ENCODE measurements around the gene PSMD2. TPM values are rescaled to one million over a fixed set of nuclear protein-coding genes. Genes with fewer than 3 reads are reported as not detected.
"Not testable (repeated sequence)": the region's sequence is repeated elsewhere in the genome, so short reads cannot be mapped to it uniquely, and the experiment has no call there.

The PSMD2 gene
- total RNA-seq, 1 donor from 2014 or later = 255 TPM

DNA sequence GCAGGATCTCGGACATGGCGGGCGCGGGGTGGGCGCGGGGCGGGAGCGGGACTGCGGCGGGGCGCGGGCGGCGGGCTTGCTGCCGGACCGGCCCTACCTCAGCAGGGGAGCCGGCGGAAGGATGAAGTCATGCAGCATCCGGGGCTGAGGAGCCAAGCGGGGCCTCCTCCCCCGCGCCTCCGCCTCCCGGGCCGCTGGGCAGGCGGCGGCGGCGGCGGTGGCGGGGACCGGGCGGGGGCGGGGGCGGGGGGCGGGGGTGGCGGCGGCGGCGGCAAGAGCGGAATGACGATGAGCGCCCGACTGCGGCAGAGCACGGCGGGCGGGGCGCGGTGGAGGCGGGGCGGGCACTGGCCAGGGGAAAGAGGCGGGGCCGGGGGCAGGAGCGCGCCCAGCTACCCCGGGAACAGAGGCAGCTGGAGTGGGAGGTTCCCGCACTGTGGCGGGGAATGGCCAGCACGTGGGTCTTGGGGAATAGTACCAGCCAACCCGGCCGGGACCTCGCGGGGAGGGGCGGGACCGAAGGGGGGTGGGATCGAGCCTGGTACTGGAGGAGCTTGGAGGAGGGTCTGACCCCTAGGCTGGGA lies 37.7 kb upstream of the PSMD2 start, which contains the start of gene CAMK2N2:
TSS of gene CAMK2N2 (minus strand) at position 284 of the 584 bp plus-strand sequence. CDS start at position 16, 268 bp downstream.
- Mint-ChIP-seq H3K4me3 (peak within 1 kb of the TSS; percentile 89), H3K9me3 (no peaks in the 10 kb centered on the region), H3K4me1 (ENCODE audit: unreplicated experiment) (peaks cover 10% of the 10 kb centered on the region), H3K27me3 (peaks cover 72% of the 10 kb centered on the region), H3K27ac (peak within 1 kb of the TSS; percentile 53), H3K36me3 (peaks cover 4% of the 10 kb centered on the region)
- TF ChIP-seq CTCF (conservative IDR thresholded peaks at IDR 0.05) = no peak
- no peak for DNase-seq (ENCODE audit: extremely low spot score, unreplicated experiment)

- Mint-ChIP-seq H3K27ac (peak overlapping the region; percentile 14), H3K27me3 (peaks cover 75% of the 10 kb centered on the region), H3K4me3 (peak overlapping the region; percentile 88), H3K9me3 (no peaks in the 10 kb centered on the region), H3K36me3 (peaks cover 4% of the 10 kb centered on the region), H3K4me1 (ENCODE audit: unreplicated experiment) (peaks cover 10% of the 10 kb centered on the region)
- DNase-seq (ENCODE audit: extremely low spot score, unreplicated experiment) = no peak
- TF ChIP-seq CTCF (conservative IDR thresholded peaks at IDR 0.05) = no peak
Measured at GRCh38 chr3:184261854-184262763, 36.9 kb upstream of the PSMD2 start.

DNA sequence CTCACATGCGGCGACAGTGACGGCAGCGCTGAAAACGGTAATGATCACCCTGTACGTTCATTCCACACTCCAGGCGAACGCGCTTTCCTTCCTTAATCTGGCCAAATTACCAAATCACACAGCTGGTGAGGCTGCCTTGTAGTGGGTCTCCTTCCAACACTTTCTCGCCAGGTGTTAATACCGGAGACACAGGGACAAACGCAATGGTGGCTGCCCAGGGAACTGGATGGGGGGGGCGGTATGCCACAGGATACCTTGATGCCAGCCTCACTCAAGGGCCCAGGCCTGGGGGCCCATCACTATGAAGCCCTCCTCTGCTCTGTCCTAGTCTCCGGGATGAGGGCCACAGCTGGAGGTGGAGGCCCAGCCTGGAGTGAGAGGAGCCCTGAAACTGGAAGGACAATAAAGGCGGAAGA lies 36.3 kb upstream of the PSMD2 start:
- H3K27ac Mint-ChIP-seq = no peak overlapping the region
- H3K4me3 Mint-ChIP-seq = peak overlapping the region; percentile 79
- H3K4me1 Mint-ChIP-seq (ENCODE audit: unreplicated experiment) = peaks cover 10% of the 10 kb centered on the region
- H3K27me3 Mint-ChIP-seq = peaks cover 75% of the 10 kb centered on the region
- TF ChIP-seq CTCF (conservative IDR thresholded peaks at IDR 0.05) = no peak
- peaks cover 4% of the 10 kb centered on the region for H3K36me3 Mint-ChIP-seq
- no peak for DNase-seq (ENCODE audit: extremely low spot score, unreplicated experiment)
- no peaks in the 10 kb centered on the region for H3K9me3 Mint-ChIP-seq

GRCh38 chr3:184267249-184267648 lies 31.8 kb upstream of the PSMD2 start:
- H3K27me3 Mint-ChIP-seq = peaks cover 57% of the 10 kb centered on the region
- H3K36me3 Mint-ChIP-seq; DNase-seq (ENCODE audit: extremely low spot score, unreplicated experiment); H3K4me1 Mint-ChIP-seq (ENCODE audit: unreplicated experiment); H3K9me3 Mint-ChIP-seq; H3K27ac Mint-ChIP-seq; H3K4me3 Mint-ChIP-seq: not testable (repeated sequence)

- Mint-ChIP-seq H3K9me3 (no peaks in the 10 kb centered on the region), H3K4me1 (ENCODE audit: unreplicated experiment) (no peaks in the 10 kb centered on the region), H3K27ac (no peak overlapping the region), H3K27me3 (peaks cover 58% of the 10 kb centered on the region), H3K4me3 (no peak overlapping the region), H3K36me3 (no peaks in the 10 kb centered on the region)
- DNase-seq (ENCODE audit: extremely low spot score, unreplicated experiment) = no peak
- no peak for TF ChIP-seq CTCF (conservative IDR thresholded peaks at IDR 0.05)
Measured at GRCh38 chr3:184272269-184272668, 26.8 kb upstream of the PSMD2 start.

DNA sequence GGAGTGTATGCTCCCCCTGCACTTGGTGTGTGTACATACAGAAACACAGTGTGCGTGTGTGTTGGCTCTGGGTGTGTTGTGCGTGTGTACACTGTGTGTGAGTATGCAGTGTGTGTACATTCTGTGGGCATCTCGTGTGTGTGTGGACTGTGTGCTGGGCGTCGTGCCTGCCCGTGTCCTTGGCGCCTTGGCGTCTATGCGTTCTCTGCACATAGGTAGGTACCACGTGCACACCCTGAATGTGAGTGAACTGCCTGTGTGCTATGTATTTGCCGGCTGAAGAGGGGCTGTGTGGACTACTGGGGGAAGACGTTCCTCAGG lies 23.7 kb upstream of the PSMD2 start:
- H3K4me3 Mint-ChIP-seq = no peak overlapping the region
- H3K9me3 Mint-ChIP-seq = no peaks in the 10 kb centered on the region
- no peaks in the 10 kb centered on the region for H3K4me1 Mint-ChIP-seq (ENCODE audit: unreplicated experiment)
- H3K27me3 Mint-ChIP-seq = peaks cover 74% of the 10 kb centered on the region
- no peak for TF ChIP-seq CTCF (conservative IDR thresholded peaks at IDR 0.05)
- no peaks in the 10 kb centered on the region for H3K36me3 Mint-ChIP-seq
- DNase-seq (ENCODE audit: extremely low spot score, unreplicated experiment) = no peak
- H3K27ac Mint-ChIP-seq = no peak overlapping the region

All from type B pancreatic cell (in vitro differentiated cells).